Choroid plexus epithelial cell (primary cell): Measurements from ENCODE around the gene NRXN3.
A peak's percentile ranks its signal among the peaks of the same experiment; 100 is the strongest.

Source experiments
- DNase-seq: peaks from one replicate; pipeline ENCODE4 v3.0.0-alpha.2; 2010; ENCODE audit warnings: low read depth
- H3K4me3 ChIP-seq: 2 replicates; pipeline ENCODE4 v1.5.1; 2011; ENCODE audit warnings: low read depth, mild to moderate bottlenecking, control low read depth, low read length, moderate library complexity
- TF ChIP-seq, protein P1 (sequence below): conservative IDR thresholded peaks from 2 replicates; pipeline ENCODE4 v1.5.1; 2011; ENCODE audit warnings: low read depth, mild to moderate bottlenecking, control low read depth, inconsistent platforms, low read length, moderate library complexity

Gene NRXN3

DNA sequence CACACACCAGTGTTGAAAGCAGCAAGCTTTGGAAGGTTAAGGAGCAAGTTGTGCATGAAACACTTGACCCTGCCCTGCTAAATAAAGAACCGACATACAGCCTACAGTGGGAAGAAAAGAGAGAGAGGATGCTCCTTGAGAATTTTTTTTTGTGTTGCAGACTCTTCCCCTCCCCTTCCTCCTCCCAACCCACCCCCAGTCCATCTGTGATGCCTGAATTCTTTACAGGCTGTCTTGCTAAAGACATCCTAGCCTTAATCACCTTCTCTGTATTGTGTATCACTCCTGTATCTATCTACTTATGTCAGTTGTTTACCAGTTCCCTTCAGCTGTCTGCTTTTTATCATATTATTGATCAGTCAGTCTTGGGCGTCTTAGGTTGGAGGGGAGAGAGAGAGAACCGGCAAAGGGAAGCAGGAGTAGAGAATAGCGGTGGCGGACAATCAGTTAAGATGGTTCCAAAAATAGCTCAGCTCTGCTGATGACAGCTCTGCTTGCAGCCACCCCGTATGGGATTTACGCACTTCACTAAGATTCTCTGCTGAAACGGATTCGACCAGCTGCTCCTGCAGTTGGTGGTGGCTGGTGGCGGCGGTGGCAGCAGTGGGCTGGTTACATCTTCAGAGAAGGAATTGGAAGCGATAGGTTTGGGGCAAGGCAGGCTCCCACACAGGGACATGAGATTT lies 664.7 kb downstream of the NRXN3 start:
- TF ChIP-seq, protein P1, sequence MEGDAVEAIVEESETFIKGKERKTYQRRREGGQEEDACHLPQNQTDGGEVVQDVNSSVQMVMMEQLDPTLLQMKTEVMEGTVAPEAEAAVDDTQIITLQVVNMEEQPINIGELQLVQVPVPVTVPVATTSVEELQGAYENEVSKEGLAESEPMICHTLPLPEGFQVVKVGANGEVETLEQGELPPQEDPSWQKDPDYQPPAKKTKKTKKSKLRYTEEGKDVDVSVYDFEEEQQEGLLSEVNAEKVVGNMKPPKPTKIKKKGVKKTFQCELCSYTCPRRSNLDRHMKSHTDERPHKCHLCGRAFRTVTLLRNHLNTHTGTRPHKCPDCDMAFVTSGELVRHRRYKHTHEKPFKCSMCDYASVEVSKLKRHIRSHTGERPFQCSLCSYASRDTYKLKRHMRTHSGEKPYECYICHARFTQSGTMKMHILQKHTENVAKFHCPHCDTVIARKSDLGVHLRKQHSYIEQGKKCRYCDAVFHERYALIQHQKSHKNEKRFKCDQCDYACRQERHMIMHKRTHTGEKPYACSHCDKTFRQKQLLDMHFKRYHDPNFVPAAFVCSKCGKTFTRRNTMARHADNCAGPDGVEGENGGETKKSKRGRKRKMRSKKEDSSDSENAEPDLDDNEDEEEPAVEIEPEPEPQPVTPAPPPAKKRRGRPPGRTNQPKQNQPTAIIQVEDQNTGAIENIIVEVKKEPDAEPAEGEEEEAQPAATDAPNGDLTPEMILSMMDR: no peak
- H3K4me3 ChIP-seq: no peak overlapping the region
- no peak for DNase-seq

DNA sequence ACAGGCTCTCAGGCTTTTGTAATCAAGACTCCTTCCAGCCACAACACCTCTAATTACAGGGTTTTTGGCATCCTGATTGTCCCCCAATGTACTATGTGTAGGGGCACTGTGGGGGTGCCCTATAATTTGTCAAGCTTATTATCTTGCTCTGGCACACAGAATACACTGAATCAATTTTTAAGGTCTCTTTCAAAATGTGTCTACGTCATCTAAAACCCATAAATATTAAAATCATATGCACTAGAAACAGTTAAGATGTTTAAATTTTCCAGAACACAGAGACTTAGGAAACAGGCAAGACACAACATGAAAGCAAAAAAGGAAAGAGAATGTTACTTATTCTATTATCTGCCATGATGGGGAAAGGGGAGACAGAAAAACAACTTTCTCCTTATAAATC lies 665.7 kb downstream of the NRXN3 start:
- H3K4me3 ChIP-seq: no peak overlapping the region
- TF ChIP-seq, protein P1: no peak
- DNase-seq: no peak

DNA sequence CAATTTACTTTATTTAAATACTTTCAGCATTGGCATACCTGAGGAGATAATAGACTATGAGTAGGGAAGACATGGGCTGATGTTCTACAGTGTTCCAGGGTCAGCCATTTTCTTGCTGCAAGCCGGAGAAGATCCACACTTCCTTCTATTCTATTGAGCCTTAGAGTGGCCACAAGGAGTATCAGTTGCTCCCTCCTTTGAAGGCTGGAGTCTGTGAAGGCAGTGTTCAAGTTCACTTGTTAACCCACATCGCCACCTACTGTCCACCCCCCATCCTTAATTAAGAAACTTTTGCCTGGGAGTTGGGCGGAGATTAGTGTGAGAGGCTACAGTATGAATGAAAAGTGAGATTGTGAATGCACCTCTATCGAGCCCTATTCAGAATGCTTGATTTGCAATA lies 666.6 kb downstream of the NRXN3 start:
- no peak overlapping the region for H3K4me3 ChIP-seq
- peak; percentile 78 for DNase-seq
- TF ChIP-seq, protein P1: peak; percentile 68

DNA sequence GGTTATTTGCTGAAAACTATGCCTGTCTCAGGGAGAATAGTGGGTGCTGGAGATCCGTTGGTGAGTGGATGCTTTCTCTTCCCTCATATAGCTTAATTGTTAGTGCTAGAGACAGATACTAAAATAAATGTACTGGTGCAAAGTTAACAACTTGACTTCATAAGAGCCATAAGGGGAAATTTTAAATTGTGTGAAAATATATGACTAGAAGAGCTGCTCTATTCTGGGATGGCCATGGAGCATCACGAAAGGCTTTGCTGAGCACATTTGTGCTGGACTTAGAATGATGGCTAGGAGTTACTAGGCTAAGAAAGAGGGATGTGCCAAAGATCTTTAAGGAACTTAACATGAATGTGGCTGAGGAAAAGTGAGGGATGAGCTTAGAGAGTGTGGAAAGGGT lies 668.8 kb downstream of the NRXN3 start:
- DNase-seq: no peak
- TF ChIP-seq, protein P1: no peak
- H3K4me3 ChIP-seq: no peak overlapping the region

DNA sequence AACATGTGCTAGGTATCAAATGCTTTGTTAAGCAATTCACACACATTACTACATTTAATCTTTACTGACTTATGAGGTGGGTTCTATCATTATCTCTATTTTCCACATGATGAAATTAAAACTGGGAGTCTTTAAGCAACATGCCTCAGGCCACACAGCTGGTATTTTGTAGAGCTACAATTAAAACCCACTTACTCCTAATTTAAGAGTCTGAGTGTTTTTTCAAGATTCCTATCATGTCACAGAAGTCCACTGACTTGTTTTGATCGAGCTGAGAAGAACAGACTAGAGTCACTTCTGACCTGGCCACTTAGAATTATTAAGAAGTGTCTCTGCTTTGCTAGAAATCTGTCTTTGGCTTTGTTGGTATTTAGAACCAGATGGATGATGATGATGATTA lies 670.7 kb downstream of the NRXN3 start:
- DNase-seq: no peak
- TF ChIP-seq, protein P1: no peak
- no peak overlapping the region for H3K4me3 ChIP-seq

DNA sequence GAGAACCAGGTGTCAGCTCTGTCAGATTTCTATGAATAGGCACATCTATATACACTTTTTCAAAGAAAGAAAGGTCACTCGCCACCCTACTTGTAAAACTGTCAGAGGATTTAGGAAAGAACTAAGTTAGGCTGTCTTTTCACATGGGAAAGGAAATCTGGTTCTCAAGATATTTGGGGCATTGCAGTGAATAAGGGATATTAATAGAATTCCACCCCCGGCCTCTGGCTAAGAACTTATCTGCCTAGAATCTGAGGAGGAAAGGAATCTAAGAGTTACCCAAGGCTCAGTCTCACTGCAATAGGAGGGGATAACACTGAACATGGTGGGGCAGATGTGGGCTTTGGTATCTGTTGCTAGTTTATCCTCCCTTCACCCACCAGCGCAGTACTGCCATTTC lies 677.6 kb downstream of the NRXN3 start:
- TF ChIP-seq, protein P1: no peak
- DNase-seq: no peak
- no peak overlapping the region for H3K4me3 ChIP-seq

DNA sequence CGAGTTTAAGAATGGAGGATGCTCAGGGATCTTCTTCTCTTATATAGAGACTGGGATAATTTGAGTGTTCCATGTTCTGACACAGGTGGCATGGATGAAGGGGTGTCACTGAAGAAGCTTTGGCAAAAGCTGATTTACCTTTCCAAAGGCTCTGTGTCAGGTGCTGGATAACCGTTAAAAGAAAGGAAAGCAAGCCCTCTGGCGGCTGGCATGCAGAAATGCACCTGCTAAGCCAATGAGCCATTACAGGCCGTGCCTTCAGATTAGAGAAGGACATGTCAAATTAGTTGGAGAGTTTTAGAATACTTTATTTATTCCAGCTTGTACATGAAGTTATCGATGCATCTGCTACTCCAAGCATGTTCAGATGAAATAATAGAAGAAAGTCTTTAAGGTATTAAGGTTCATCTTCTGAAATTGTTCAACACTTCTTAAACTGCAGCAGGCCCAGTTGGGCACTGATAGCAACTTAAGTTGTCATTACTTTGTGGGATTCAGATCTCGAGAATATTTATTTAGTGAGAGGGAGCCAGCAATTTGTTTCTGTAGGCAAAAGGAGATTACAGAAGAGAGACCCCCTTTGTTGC lies 678.2 kb downstream of the NRXN3 start:
- DNase-seq: peak; percentile 63
- TF ChIP-seq, protein P1: peak; percentile 98
- no peak overlapping the region for H3K4me3 ChIP-seq
